ENCODE measurements around the gene CCND1. TPM values are rescaled to one million over a fixed set of nuclear protein-coding genes. Genes with fewer than 3 reads are reported as not detected.

The CCND1 gene
- polyA plus RNA-seq (2011; rRNA removed): 186 and 307 TPM in 2 replicates
- 448 and 688 TPM in 2 replicates for polyA minus RNA-seq (2011; rRNA and poly(A)+ RNA removed)

DNA sequence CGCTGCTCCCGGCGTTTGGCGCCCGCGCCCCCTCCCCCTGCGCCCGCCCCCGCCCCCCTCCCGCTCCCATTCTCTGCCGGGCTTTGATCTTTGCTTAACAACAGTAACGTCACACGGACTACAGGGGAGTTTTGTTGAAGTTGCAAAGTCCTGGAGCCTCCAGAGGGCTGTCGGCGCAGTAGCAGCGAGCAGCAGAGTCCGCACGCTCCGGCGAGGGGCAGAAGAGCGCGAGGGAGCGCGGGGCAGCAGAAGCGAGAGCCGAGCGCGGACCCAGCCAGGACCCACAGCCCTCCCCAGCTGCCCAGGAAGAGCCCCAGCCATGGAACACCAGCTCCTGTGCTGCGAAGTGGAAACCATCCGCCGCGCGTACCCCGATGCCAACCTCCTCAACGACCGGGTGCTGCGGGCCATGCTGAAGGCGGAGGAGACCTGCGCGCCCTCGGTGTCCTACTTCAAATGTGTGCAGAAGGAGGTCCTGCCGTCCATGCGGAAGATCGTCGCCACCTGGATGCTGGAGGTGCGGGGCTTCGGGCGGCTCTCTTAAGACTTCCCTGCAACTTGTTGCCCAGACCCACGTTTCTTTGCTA lies at the start of gene CCND1:
Gene CCND1 (plus strand): TSS at position 162 of the 587 bp plus-strand sequence. CDS start 158 bp downstream, at position 320.
- TF ChIP-seq, protein P1, sequence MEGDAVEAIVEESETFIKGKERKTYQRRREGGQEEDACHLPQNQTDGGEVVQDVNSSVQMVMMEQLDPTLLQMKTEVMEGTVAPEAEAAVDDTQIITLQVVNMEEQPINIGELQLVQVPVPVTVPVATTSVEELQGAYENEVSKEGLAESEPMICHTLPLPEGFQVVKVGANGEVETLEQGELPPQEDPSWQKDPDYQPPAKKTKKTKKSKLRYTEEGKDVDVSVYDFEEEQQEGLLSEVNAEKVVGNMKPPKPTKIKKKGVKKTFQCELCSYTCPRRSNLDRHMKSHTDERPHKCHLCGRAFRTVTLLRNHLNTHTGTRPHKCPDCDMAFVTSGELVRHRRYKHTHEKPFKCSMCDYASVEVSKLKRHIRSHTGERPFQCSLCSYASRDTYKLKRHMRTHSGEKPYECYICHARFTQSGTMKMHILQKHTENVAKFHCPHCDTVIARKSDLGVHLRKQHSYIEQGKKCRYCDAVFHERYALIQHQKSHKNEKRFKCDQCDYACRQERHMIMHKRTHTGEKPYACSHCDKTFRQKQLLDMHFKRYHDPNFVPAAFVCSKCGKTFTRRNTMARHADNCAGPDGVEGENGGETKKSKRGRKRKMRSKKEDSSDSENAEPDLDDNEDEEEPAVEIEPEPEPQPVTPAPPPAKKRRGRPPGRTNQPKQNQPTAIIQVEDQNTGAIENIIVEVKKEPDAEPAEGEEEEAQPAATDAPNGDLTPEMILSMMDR (IDR thresholded peaks at IDR 0.05; ENCODE audit: insufficient read depth, low read depth, low read length): peak; percentile 51
- ChIA-PET POLR2A (no interaction called here), CTCF (interaction anchor here (0.7 to 7.0 kb wide), 6 partner anchors 335 to 633 kb away, joined by 3 to 82 read pairs (median 16); partner anchors contain the start of gene MYEOV)
- Histone ChIP-seq H3K4me3 (ENCODE audit: low read depth, low read length) (peak within 1 kb of the TSS; percentile 87), H3K27me3 (ENCODE audit: control insufficient read depth, insufficient read depth, low read length) (no peaks in the 10 kb centered on the region), H3K36me3 (ENCODE audit: control insufficient read depth, insufficient read depth, low read length) (peaks cover 23% of the 10 kb centered on the region)
- DNase-seq (ENCODE audit: low read depth): peak; percentile 51

DNA sequence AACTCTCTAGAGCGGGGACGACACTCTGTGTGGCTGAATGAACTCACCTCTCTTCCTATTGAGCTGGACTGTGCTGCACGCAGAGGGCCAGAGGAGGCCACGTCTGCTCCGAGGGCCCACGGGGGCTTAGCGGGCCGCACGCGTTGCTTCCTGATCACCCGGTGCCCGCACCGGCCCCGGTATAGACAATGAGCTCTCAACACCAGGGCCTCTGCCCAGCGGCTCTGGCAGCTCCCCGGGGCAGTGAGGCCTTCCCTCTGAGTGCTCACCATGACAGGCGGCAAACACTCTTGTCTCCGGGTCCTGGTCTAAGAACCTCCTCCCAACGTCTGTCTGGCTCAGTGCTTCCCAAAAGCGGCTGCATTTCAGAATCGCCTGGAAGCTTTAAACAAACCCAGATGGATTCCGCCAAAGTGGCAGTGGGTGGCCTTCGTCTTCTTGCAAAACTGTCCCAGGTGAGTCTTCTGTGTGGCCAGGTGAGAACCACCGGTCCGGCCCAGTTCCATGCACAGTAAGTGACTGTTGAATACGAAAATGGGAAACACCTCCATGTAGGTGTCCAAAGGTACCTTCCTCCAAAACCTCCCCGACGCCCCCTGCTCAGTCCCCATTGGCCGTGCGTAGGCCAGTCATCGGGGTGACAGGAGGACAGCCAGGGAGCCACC lies 47.8 kb upstream of the CCND1 start:
- CTCF ChIA-PET: no interaction called here
- no peak for DNase-seq (ENCODE audit: low read depth)
- TF ChIP-seq, protein P1 (IDR thresholded peaks at IDR 0.05; ENCODE audit: insufficient read depth, low read depth, low read length): no peak
- Histone ChIP-seq H3K4me3 (ENCODE audit: low read depth, low read length) (no peak overlapping the region), H3K36me3 (ENCODE audit: control insufficient read depth, insufficient read depth, low read length) (no peaks in the 10 kb centered on the region), H3K27me3 (ENCODE audit: control insufficient read depth, insufficient read depth, low read length) (no peaks in the 10 kb centered on the region)
- POLR2A ChIA-PET: no interaction called here

DNA sequence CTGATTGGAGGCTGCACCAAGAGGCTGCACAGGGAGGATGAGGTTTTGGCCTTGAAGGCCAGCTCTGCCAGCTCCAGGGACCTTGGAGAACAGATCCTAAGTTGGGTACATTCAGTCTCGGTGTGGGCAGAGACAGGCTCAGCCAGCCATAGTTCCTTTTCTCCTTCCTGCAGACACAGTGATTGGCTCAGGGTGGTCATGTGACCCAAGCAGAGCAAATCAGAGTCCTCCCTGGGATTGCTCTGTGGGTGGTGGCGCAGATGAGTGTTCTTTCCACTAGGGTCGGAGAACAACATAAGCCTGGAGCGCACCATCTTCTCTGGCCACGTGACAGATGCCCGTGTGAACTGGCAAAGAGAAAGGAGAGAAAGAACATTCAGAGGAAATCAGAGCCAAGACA lies 47.1 kb upstream of the CCND1 start:
- CTCF ChIA-PET: no interaction called here
- no peaks in the 10 kb centered on the region for H3K36me3 ChIP-seq (ENCODE audit: control insufficient read depth, insufficient read depth, low read length)
- no peak overlapping the region for H3K4me3 ChIP-seq (ENCODE audit: low read depth, low read length)
- TF ChIP-seq, protein P1 (IDR thresholded peaks at IDR 0.05; ENCODE audit: insufficient read depth, low read depth, low read length): no peak
- no peak for DNase-seq (ENCODE audit: low read depth)
- no peaks in the 10 kb centered on the region for H3K27me3 ChIP-seq (ENCODE audit: control insufficient read depth, insufficient read depth, low read length)
- POLR2A ChIA-PET: no interaction called here

DNA sequence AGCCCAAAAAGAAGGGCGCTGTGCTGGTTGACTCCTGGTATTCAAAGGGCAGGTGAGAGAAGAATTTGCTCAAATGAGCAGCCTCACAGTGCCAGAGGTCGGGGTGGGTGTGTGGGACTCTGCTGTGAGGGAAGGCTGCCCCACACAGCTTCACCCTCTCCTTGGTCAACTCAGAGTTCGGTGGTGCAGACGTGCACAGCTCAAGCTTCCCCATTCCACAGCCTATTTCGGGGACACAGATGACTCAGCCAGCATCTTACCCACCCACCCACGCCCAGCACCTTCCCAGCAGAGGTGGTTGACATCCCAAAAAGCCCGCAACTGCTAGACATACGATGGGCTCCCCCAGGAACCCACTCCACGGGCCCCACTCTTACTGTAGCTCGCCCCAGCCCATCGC lies 46.5 kb upstream of the CCND1 start:
- ChIA-PET CTCF (no interaction called here), POLR2A (no interaction called here)
- TF ChIP-seq, protein P1 (IDR thresholded peaks at IDR 0.05; ENCODE audit: insufficient read depth, low read depth, low read length): no peak
- no peaks in the 10 kb centered on the region for H3K27me3 ChIP-seq (ENCODE audit: control insufficient read depth, insufficient read depth, low read length)
- no peaks in the 10 kb centered on the region for H3K36me3 ChIP-seq (ENCODE audit: control insufficient read depth, insufficient read depth, low read length)
- DNase-seq (ENCODE audit: low read depth): no peak
- H3K4me3 ChIP-seq (ENCODE audit: low read depth, low read length): no peak overlapping the region

DNA sequence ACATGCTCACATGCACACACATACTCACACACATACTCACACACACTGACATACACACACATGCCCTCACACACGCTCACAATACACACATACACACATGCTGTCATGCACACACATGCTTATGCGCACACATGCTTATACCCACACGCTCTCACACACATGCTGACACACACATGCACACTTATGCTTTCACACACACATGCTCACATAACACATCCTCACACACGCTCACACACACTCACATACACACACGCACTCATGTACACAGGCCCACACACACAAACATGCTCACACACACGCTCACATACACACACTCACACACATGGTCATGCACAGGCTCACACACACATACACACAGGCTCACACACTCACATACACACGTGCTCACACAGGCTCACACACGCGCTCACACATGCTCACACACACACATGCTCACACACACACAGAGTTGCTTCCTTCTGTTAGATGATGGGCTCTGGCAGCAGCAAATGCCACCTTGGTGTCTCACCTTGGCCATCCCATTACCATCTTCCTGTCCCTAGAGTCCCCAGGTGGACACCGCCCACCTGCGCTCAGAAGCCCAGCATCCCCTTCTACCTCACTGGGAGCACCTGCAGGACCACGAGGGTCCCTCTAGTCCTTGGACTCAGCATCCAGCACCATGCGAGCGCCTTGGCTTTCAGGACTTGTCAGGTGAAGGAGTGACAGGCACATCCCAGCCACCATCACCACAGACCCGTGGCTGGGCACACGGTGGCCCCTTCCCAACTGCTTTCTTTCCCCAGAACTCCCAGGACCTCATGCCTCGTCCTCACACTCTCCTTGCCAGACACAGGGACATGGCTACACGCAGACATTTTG lies 44.9 kb upstream of the CCND1 start:
- no peak for DNase-seq (ENCODE audit: low read depth)
- CTCF ChIA-PET: no interaction called here
- Histone ChIP-seq H3K4me3 (ENCODE audit: low read depth, low read length) (no peak overlapping the region), H3K27me3 (ENCODE audit: control insufficient read depth, insufficient read depth, low read length) (no peaks in the 10 kb centered on the region), H3K36me3 (ENCODE audit: control insufficient read depth, insufficient read depth, low read length) (no peaks in the 10 kb centered on the region)
- TF ChIP-seq, protein P1 (IDR thresholded peaks at IDR 0.05; ENCODE audit: insufficient read depth, low read depth, low read length): no peak
- POLR2A ChIA-PET: no interaction called here
